OCI-LY1 (cell line): Measurements from ENCODE around the gene WBP2NL.

Experiments used
- EZH2 ChIP-seq: fragments of 200-600 bp; sonication (generic), shearing (Covaris generic); IDR thresholded peaks from 2 replicates; pipeline ENCODE4 v1.8.0; 2017; ENCODE audit warnings: borderline replicate concordance, mixed run types, mild to moderate bottlenecking, antibody characterized with exemption, low read length, moderate library complexity, mixed read lengths
- TF ChIP-seq, protein P1 (sequence below): fragments of 200-600 bp; sonication (generic), shearing (Covaris generic); IDR thresholded peaks from 2 replicates; pipeline ENCODE4 v1.5.1; 2017; ENCODE audit warnings: mild to moderate bottlenecking, antibody characterized with exemption, low read length, moderate library complexity, mixed read lengths

DNA sequence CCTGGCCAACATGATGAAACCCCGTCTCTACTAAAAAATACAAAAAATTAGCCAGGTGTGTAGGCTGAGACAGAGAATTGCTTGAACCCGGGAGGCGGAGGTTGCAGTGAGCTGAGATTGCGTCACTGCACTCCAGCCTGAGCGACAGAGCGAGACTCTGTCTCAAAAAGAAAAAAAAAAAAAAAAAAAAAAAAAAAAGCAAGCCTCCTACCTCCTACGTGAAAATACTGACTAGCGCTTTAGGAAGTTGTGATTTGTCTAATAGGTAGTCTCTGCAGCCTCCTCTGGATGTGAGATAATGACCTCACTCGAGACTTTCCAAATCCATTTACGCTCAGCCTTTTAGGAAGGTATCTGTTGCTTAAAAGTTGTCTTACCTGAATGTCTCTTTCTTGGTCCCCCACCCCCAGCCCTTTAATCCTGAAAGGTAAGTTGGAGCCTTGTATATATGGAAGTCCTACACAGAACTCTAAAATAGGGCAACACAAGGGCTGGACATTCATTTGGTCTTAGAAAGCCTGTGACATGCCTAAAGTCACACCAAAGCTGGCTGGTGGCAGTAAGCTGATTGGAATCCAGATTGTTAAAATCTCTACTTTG, 23.8 kb upstream of the WBP2NL start:
- TF ChIP-seq, protein P1, sequence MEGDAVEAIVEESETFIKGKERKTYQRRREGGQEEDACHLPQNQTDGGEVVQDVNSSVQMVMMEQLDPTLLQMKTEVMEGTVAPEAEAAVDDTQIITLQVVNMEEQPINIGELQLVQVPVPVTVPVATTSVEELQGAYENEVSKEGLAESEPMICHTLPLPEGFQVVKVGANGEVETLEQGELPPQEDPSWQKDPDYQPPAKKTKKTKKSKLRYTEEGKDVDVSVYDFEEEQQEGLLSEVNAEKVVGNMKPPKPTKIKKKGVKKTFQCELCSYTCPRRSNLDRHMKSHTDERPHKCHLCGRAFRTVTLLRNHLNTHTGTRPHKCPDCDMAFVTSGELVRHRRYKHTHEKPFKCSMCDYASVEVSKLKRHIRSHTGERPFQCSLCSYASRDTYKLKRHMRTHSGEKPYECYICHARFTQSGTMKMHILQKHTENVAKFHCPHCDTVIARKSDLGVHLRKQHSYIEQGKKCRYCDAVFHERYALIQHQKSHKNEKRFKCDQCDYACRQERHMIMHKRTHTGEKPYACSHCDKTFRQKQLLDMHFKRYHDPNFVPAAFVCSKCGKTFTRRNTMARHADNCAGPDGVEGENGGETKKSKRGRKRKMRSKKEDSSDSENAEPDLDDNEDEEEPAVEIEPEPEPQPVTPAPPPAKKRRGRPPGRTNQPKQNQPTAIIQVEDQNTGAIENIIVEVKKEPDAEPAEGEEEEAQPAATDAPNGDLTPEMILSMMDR, result no peak
- TF ChIP-seq EZH2, result no peak
